GM12878 (cell line): ENCODE results near the gene TRMT1. TPM values are rescaled to one million over a fixed set of nuclear protein-coding genes. Genes with fewer than 3 reads are reported as not detected.
A peak's percentile ranks its signal among the peaks of the same experiment; 100 is the strongest.

ENCODE experiments used
- ATAC-seq: fragments of 200-7000 bp; cut with Tn5 transposase; 3 replicates; pipeline ENCODE4 v1.9.1; 2020; ENCODE audit warnings: mild to moderate bottlenecking, moderate library complexity
- BruUV-seq: library from RNA; stranded (reverse); fragments of 400-500 nt; replicated peaks from 2 replicates; lab custom pipeline; 2021; lab: Mats Ljungman, UMichigan
- CTCF ChIA-PET: fragments of 300-600 bp; sonication (Branson Sonifier 250); formaldehyde crosslinking; extraction: SDS; loops from one replicate; lab custom pipeline; 2021; ENCODE audit warnings: inconsistent platforms; lab: Yijun Ruan, JAX
- POLR2A ChIA-PET: fragments of 350-600 bp; formaldehyde crosslinking; extraction: SDS; loops from one replicate; lab custom pipeline; 2021; ENCODE audit warnings: inconsistent platforms; lab: Charles Lee
- RAD21 ChIA-PET: fragments of 300-600 bp; sonication (Branson Sonifier 250); formaldehyde crosslinking; loops from one replicate; lab custom pipeline; 2023; ENCODE audit warnings: antibody characterized with exemption; ENCODE audit not compliant: unreplicated experiment; lab: Charles Lee
- SMC1A ChIA-PET: fragments of 300-600 bp; sonication (Branson Sonifier 250); formaldehyde crosslinking; loops from one replicate; lab custom pipeline; 2023; ENCODE audit not compliant: unreplicated experiment, uncharacterized antibody; lab: Charles Lee
- DNase-seq: peaks from one replicate; pipeline ENCODE4 v3.0.0-alpha.2; 2011; ENCODE audit warnings: low read depth, low spot score
- FAIRE-seq: peaks from 3 replicates; lab custom pipeline; 2011; peaks lifted over from hg19 to GRCh38; lab: Jason Lieb, UNC
- H2AFZ ChIP-seq: 2 replicates; pipeline ENCODE4 v1.6.0; 2011; ENCODE audit warnings: low read depth, low read length, control low read depth; ENCODE audit not compliant: control insufficient read depth
- H3K27ac ChIP-seq: 2 replicates; pipeline ENCODE4 v1.5.1; 2011; ENCODE audit warnings: control low read depth; ENCODE audit not compliant: control insufficient read depth, insufficient read depth
- H3K27me3 ChIP-seq, 2 experiments: replicated peaks in 1 of 2; 2 replicates each; pipeline versions ENCODE4 v1.6.0 to v1.6.1; 2011; ENCODE audit warnings: low read length in 1 of 2; ENCODE audit not compliant: control insufficient read depth in 2 of 2, insufficient read depth in 2 of 2
- H3K36me3 ChIP-seq, 2 experiments: 2 replicates each; pipeline ENCODE4 v1.5.1; 2011; ENCODE audit warnings: low read length in 1 of 2; ENCODE audit not compliant: control insufficient read depth in 2 of 2, insufficient read depth in 2 of 2
- H3K4me1 ChIP-seq: 2 replicates; pipeline ENCODE4 v1.6.1; 2011; ENCODE audit warnings: mild to moderate bottlenecking, low read length, moderate library complexity, mixed read lengths; ENCODE audit not compliant: control insufficient read depth, insufficient read depth
- H3K4me2 ChIP-seq: 2 replicates; pipeline ENCODE4 v1.6.0; 2011; ENCODE audit warnings: control low read depth; ENCODE audit not compliant: control insufficient read depth, insufficient read depth
- H3K4me3 ChIP-seq: fragments of 200-600 bp; sonication (generic); 2 replicates; pipeline ENCODE4 v1.5.1; 2016
- H3K79me2 ChIP-seq: 2 replicates; pipeline ENCODE4 v1.6.0; 2011; ENCODE audit warnings: low read length; ENCODE audit not compliant: control insufficient read depth, insufficient read depth
- H3K9ac ChIP-seq: 2 replicates; pipeline ENCODE4 v1.8.0; 2011; ENCODE audit warnings: low read length, control low read depth, mixed read lengths; ENCODE audit not compliant: control insufficient read depth, insufficient read depth
- H3K9me3 ChIP-seq: replicated peaks from 3 replicates; pipeline ENCODE4 v1.5.1; 2011; ENCODE audit warnings: mild to moderate bottlenecking, low read length; ENCODE audit not compliant: control insufficient read depth, insufficient read depth
- H4K20me1 ChIP-seq: 2 replicates; pipeline ENCODE4 v1.6.0; 2011; ENCODE audit not compliant: control insufficient read depth, insufficient read depth
- BMI1 ChIP-seq: fragments of 450-650 bp; IDR thresholded peaks from 2 replicates; pipeline ENCODE4 v1.6.1; 2016; ENCODE audit warnings: mild to moderate bottlenecking, moderate library complexity, borderline replicate concordance
- BRCA1 ChIP-seq: IDR thresholded peaks from 2 replicates; pipeline ENCODE4 v1.6.1; 2011; ENCODE audit warnings: low read depth, low read length, improper control_type of control experiment
- CEBPB ChIP-seq, 2 experiments: fragments of 150-350 bp in 1 of 2; IDR thresholded peaks; 2 replicates each; pipeline ENCODE4 v1.6.1; 2012 to 2014; ENCODE audit warnings: low read depth in 2 of 2, low read length in 2 of 2, borderline replicate concordance in 1 of 2, inconsistent platforms in 1 of 2
- CHD1 ChIP-seq: IDR thresholded peaks from 2 replicates; pipeline ENCODE4 v1.6.1; 2012; ENCODE audit warnings: low read depth, low read length, improper control_type of control experiment
- CHD2 ChIP-seq: IDR thresholded peaks from 2 replicates; pipeline ENCODE4 v1.6.1; 2011; ENCODE audit warnings: low read depth, low read length, improper control_type of control experiment, borderline replicate concordance
- CREB1 ChIP-seq: IDR thresholded peaks from 2 replicates; pipeline ENCODE4 v1.6.1; 2012; ENCODE audit warnings: low read depth, mild to moderate bottlenecking, inconsistent platforms
- EZH2 ChIP-seq: IDR thresholded peaks from 2 replicates; pipeline ENCODE4 v1.6.1; 2012; ENCODE audit warnings: low read depth, mild to moderate bottlenecking, control low read depth, inconsistent platforms, low read length, borderline replicate concordance; ENCODE audit not compliant: control insufficient read depth
- FOXK2 ChIP-seq: fragments of 450-650 bp; IDR thresholded peaks from 2 replicates; pipeline ENCODE4 v1.6.1; 2017; ENCODE audit warnings: mild to moderate bottlenecking, moderate library complexity
- GABPA ChIP-seq: IDR thresholded peaks from 2 replicates; pipeline ENCODE4 v1.6.1; 2014; ENCODE audit warnings: antibody characterized with exemption, low read depth, mild to moderate bottlenecking, inconsistent platforms
- LARP7 ChIP-seq: fragments of 450-650 bp; IDR thresholded peaks from 2 replicates; pipeline ENCODE4 v1.6.1; 2017; ENCODE audit warnings: mild to moderate bottlenecking
- MYC ChIP-seq: IDR thresholded peaks from 2 replicates; pipeline ENCODE4 v1.6.1; 2011; ENCODE audit warnings: mild to moderate bottlenecking, low read length, moderate library complexity, inconsistent platforms; ENCODE audit not compliant: insufficient read depth, insufficient replicate concordance, insufficient read length, severe bottlenecking
- POLR2AphosphoS5 ChIP-seq: IDR thresholded peaks from 2 replicates; pipeline ENCODE4 v1.6.1; 2011; ENCODE audit warnings: mild to moderate bottlenecking, low read length, inconsistent platforms
- RAD21 ChIP-seq: IDR thresholded peaks from 2 replicates; pipeline ENCODE4 v1.6.1; 2011; ENCODE audit warnings: mild to moderate bottlenecking, low read depth, low read length, moderate library complexity; ENCODE audit not compliant: insufficient read depth
- RUNX3 ChIP-seq: IDR thresholded peaks from 2 replicates; pipeline ENCODE4 v1.6.1; 2012; ENCODE audit warnings: low read length, inconsistent platforms
- SRF ChIP-seq, 2 experiments: IDR thresholded peaks; 2 replicates each; pipeline ENCODE4 v1.6.1; 2011; ENCODE audit warnings: low read depth in 2 of 2, low read length in 2 of 2, mild to moderate bottlenecking in 1 of 2, moderate library complexity in 1 of 2
- YY1 ChIP-seq: IDR thresholded peaks from 2 replicates; pipeline ENCODE4 v1.6.1; 2011; ENCODE audit warnings: low read depth, mild to moderate bottlenecking, low read length
- ZNF622 ChIP-seq: fragments of 450-650 bp; IDR thresholded peaks from 2 replicates; pipeline ENCODE4 v1.6.1; 2017; ENCODE audit warnings: mild to moderate bottlenecking, inconsistent platforms
- WGBS: methylation state at CpG from one replicate; pipeline ENCODE4 v1.1.6; 2016; ENCODE audit warnings: low lambda C conversion rate; ENCODE audit not compliant: insufficient replicate concordance, insufficient coverage; ENCODE audit errors: missing lambda C conversion rate; 5-methylcytosine and 5-hydroxymethylcytosine counted together
- in situ Hi-C: fragments of 300-500 bp; cut with MboI; formaldehyde crosslinking; loops from 9 replicates; pipeline ENCODE4 v1.14.3; 2018; ENCODE audit warnings: mixed read lengths
- intact Hi-C: fragments of 100-400 bp; cut with micrococcal nuclease; formaldehyde crosslinking; loops from one replicate; pipeline ENCODE4 v1.14.2; 2022; ENCODE audit not compliant: unreplicated experiment
- polyA plus RNA-seq, 11 experiments: library from polyadenylated mRNA; depleted of rRNA in 4 of 11; unstranded in 6 of 11; stranded (reverse) in 5 of 11; fragments of >200 nt; fragmentation: Nextera tagmentation in 4 of 11; fragmentation: Illumina TruSeq in 1 of 11; extraction: Ambion mirVana in 4 of 11; extraction: Trizol in 1 of 11; gene quantifications; 1 replicate in 1 of 11; 2 replicates in 10 of 11; pipeline versions ENCODE4 v1.2.1 to v1.2.3, GENCODE V29; 2011 to 2016; ENCODE audit warnings: inconsistent platforms in 2 of 11, missing spikeins in 2 of 11, low read depth in 1 of 11
- total RNA-seq, 4 experiments: library from RNA; depleted of rRNA in 3 of 4; stranded (reverse); fragments of >200 nt in 3 of 4; fragmentation: Illumina TruSeq in 1 of 4; extraction: Trizol in 1 of 4; gene quantifications; 2 replicates each; pipeline versions ENCODE4 v1.2.1 to v1.2.3, GENCODE V29; 2013 to 2021
- TF ChIP-seq, protein P1 (sequence below), 3 experiments: IDR thresholded peaks in 2 of 3; conservative IDR thresholded peaks in 1 of 3; 2 replicates each; pipeline ENCODE4 v1.5.1; 2011; ENCODE audit warnings: low read depth in 3 of 3, low read length in 3 of 3, mild to moderate bottlenecking in 3 of 3, control low read depth in 2 of 3, moderate library complexity in 2 of 3, inconsistent platforms in 1 of 3, mixed read lengths in 1 of 3; ENCODE audit not compliant: control insufficient read depth in 2 of 3, insufficient read depth in 1 of 3; ENCODE audit errors: extremely low read depth in 1 of 3

The TRMT1 gene
- total and polyA plus RNA-seq, 10 of the 15 experiments (the other 5 are each of a cell fraction or from before 2014, with no cell fraction given) = 3.4 to 68.8 (median 34.8) TPM

- no peak for TF ChIP-seq ZNF622
- no peak for TF ChIP-seq FOXK2
- TF ChIP-seq CHD2 = no peak
Measured at GRCh38 chr19:13094106-13094504, 22.4 kb downstream of the TRMT1 start (continued).

DNA sequence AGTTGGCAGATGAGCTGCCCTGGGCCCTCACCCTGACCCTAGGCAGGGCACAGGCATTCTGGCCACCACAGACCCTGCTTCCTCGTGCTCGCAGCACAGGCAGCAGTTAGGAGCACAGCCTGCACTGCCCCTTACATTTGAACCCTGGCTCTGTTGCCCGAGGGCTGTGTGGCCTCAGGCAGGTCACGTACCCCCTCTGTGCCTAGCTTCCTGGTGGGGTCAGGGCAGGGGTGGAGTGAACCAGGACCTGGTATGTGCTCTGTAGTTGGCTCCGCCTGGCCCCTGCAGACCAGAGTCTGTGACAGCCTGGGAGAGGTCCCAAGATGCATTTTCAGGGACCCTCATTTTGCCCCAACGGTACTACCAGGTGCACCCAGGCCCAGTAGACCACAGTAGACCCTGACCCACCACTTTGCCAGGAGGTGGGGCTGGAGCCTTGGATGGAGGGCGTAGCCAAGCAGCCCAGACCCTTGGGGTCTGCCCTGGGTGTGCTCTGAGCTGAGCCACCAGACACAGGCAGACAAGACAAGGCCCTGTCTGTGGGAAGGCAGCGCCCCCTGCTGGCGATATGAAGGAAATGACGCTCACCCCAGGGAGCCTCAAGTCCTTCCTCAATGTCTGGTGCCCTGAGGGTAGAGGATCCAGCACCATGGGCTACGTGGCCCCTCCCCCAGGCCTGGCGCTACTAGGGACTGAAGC is 23.0 kb downstream of the TRMT1 start:
- in situ Hi-C loops = loop anchor here (5.0 to 10.0 kb wide), 2 partner anchors 116 to 209 kb away; partner anchors contain the start of genes DNASE2 and KLF1
- 26% methylated on average over 12 of the region's 12 CpGs for WGBS
- Histone ChIP-seq H3K79me2 (no peaks in the 10 kb centered on the region), H3K9ac (no peak overlapping the region), H3K27ac (no peak overlapping the region), H3K4me1 (peaks cover 17% of the 10 kb centered on the region), H3K4me3 (no peak overlapping the region), H3K9me3 (no peaks in the 10 kb centered on the region), H2AFZ (no peak overlapping the region), H4K20me1 (no peaks in the 10 kb centered on the region), H3K27me3 (peaks cover 2 to 7% of the 10 kb centered on the region in 2 experiments; a peak in 3 of 4 replicates), H3K4me2 (no peak overlapping the region; the same call in 1 of the 2 replicates), H3K36me3 (no peaks in the 10 kb centered on the region)
- CTCF ChIA-PET = interaction anchor here (0.6 to 8.0 kb wide), 26 partner anchors 11 to 328 kb away, joined by 3 to 145 read pairs (median 4); partner anchors contain the start of gene GCDH
- intact Hi-C loops = loop anchor here (2.0 to 10.0 kb wide), 2 partner anchors 59 to 115 kb away; no protein-coding TSS in a partner anchor
- SMC1A ChIA-PET = interaction anchor here (0.7 to 4.3 kb wide), 5 partner anchors 19 to 128 kb away, joined by 3 to 48 read pairs (median 9); no protein-coding TSS in a partner anchor
- POLR2A ChIA-PET = interaction anchor here (0.5 to 1.2 kb wide), 3 partner anchors 32 to 156 kb away, joined by 3 to 4 read pairs (median 4); partner anchors contain the start of gene CALR
- no TSS peak for BruUV-seq
- DNase-seq (no peak), ATAC-seq (peak; percentile 89), FAIRE-seq (peak; percentile 94)
- RAD21 ChIA-PET = interaction anchor here (0.6 to 5.3 kb wide), 16 partner anchors 11 to 229 kb away, joined by 3 to 81 read pairs (median 3); partner anchors contain the start of genes IER2 and STX10
- TF ChIP-seq CREB1 = peak; percentile 73; the same call in 1 of the 2 replicates
- TF ChIP-seq POLR2AphosphoS5 = no peak
- TF ChIP-seq RUNX3 = peak; percentile 29
- TF ChIP-seq GABPA = no peak
- TF ChIP-seq LARP7 = 0 out of 2 replicates have a peak, but pooled peaks have one; percentile 20
- TF ChIP-seq, protein P1, sequence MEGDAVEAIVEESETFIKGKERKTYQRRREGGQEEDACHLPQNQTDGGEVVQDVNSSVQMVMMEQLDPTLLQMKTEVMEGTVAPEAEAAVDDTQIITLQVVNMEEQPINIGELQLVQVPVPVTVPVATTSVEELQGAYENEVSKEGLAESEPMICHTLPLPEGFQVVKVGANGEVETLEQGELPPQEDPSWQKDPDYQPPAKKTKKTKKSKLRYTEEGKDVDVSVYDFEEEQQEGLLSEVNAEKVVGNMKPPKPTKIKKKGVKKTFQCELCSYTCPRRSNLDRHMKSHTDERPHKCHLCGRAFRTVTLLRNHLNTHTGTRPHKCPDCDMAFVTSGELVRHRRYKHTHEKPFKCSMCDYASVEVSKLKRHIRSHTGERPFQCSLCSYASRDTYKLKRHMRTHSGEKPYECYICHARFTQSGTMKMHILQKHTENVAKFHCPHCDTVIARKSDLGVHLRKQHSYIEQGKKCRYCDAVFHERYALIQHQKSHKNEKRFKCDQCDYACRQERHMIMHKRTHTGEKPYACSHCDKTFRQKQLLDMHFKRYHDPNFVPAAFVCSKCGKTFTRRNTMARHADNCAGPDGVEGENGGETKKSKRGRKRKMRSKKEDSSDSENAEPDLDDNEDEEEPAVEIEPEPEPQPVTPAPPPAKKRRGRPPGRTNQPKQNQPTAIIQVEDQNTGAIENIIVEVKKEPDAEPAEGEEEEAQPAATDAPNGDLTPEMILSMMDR (IDR thresholded peaks at IDR 0.05 in 2 of 3, conservative IDR thresholded peaks at IDR 0.05 in 1 of 3; ENCODE audit: control insufficient read depth in 2 of 3, extremely low read depth in 1 of 3, insufficient read depth in 1 of 3, low read depth in 3 of 3, low read length in 3 of 3) = peak; percentile 89 to 95 (median 92)
- no peak for TF ChIP-seq CEBPB (IDR thresholded peaks at IDR 0.05; ENCODE audit: borderline replicate concordance in 1 of 2, low read depth in 2 of 2, low read length in 2 of 2)
- peak; percentile 62 for TF ChIP-seq YY1
- TF ChIP-seq CHD1 = no peak
- TF ChIP-seq BRCA1 = no peak
- TF ChIP-seq EZH2 = no peak
- TF ChIP-seq BMI1 = no peak
- no peak for TF ChIP-seq SRF (IDR thresholded peaks at IDR 0.05; ENCODE audit: low read depth in 2 of 2, low read length in 2 of 2)
- peak; percentile 95 for TF ChIP-seq RAD21
- TF ChIP-seq MYC = no peak
